Inflammatory macrophage (primary cell): ENCODE results near the gene ADARB2.

Source experiments
- DNase-seq, 2 donors: peaks; one replicate each; pipeline ENCODE4 v3.0.0-alpha.2; 2020 to 2022

ADARB2 gene

DNA sequence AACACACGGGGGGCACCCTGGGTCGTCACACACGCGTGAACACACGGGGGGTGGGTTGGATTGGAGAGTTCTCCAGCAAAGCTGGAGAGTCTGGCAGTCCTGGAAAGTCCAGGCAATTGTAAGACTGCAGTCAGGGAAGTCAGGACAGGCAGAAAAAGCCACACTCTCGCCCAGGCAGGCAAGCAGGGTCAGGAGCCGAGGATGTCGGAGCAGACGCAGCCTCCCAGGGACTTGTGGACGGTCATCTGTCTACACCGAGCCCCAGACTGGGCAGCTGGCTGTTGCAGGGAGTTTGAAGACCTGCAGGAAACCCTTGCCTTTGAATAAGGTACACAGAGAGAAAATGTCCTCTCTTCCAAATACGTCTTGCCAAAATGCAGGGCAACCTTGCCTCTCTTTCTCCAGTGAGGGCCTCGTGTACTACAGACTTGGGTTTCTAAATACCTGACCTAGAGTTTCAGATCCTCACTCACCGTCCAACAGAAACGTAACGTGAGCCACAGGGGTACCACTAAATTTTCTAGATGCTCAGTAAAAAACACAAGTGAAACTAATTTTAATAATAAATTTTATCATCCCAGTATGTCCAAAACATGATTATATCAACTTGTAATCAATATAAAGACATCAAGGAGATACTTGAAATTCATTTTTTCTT is 176.7 kb downstream of the ADARB2 start:
- DNase-seq: no peak

DNA sequence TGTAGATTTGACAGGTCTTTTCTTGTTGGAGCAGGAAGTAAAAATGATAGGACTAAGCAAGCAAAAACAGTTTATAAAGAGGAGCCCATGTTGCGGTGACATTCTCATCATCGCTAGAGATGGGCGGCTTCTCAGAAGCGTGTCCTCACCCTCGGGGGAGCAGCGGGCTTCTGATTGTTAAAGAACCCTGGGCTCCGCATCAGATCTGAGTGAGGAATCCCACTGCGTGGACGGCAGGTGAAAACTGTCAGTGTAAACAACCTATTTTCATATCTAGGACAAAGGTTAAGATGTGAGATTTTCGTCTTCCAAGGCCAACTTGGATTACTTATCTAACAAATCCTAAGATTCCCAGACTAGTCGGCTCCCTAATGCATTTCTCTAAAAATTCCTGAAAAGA is 177.6 kb downstream of the ADARB2 start:
- no peak for DNase-seq

DNA sequence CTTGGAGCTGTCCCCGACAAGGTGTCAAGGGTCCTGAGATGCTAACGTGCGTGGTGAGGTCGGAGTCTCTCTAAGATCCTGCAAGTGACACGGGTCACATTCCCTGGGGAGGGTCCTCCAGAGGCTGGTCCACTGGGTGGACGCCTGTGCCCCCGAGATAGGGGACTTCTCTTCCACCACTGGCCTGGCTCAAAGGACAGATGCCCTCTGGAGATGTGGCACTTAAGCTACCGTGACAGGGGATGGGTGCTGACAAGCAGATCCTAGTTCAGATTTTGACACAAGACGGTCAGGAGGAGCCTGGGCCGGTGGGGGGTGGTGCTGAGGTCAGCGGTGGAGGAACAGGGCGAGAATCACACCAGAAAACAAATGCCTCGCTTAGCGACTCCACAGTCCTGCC is 178.0 kb downstream of the ADARB2 start:
- DNase-seq: no peak

DNA sequence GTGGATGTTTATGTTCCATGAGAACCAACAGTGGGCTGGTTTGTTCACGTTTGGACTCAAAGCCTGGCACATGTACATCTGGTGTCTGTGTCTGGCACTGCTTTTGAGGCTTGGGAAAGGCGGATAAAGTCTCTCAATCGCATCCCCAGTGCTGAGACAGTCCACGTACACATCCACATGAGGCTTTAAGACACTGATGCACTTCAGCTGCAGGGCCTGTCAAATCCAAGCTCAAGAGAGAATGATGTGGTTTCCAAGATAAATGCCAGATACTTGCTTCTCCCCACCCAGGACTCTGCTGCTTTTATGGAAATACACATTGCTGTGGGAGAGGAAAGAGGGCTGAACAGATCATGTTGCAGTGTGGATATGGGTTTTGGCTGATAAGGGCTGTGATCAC is 178.4 kb downstream of the ADARB2 start:
- no peak for DNase-seq

DNA sequence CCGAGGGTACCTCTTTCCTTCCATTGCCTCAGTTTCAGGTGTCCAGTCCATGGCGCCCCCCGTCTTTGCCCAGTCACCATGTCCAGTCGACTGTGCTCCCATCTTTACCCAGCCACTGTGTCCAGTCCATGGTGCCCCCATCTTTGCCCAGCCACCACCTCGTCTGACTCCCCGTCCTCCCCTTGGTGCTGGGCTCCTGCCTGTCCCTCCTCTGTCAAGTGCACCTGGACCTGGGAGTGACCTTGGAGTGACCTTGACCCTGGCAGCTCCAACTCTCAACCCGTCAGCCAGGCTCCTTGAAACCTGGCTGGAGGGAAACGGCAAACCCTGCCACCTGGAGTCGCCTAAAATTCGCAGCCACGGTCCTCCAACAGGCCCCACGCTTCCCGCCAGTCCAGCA is 180.2 kb downstream of the ADARB2 start:
- DNase-seq: no peak

DNA sequence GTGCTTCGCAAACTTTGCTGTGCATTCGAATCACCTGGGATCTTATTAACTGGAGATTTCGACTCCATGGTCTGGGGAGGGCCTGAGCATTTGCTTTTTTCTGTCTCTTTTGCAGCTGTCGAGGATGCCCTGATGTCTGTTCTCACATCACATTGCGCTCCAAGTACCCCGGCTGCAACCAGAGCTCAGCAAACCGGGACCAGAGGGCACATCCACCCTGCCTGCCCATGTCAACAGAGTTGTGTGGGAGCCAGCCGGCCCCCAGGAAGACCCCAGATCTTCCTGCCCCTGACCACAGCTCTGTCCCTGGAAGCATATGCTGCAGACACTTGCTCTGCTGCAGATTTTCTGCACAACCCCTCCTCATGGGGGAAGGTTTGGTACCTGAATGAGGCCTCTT is 180.8 kb downstream of the ADARB2 start:
- no peak for DNase-seq

DNA sequence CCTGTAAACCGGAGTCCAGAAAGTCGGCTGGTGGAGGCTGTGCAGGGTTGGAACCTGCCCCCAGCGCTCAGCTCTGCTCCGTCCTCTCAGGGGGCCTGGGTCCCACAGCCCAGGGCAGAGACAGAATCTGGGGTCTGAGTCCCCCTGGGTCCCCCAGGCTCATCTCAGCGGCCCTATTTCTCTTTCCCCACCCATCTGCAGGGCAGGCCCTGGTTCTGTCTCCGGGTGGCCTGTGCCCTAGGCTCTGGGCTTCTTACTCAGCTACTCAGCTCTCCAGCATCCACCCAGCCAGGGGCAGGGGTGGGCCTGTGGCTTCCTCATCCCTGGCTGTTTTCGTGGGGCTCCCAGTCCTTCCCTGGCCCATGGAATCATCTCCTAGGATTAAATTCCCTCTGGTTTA is 183.4 kb downstream of the ADARB2 start:
- DNase-seq: no peak

DNA sequence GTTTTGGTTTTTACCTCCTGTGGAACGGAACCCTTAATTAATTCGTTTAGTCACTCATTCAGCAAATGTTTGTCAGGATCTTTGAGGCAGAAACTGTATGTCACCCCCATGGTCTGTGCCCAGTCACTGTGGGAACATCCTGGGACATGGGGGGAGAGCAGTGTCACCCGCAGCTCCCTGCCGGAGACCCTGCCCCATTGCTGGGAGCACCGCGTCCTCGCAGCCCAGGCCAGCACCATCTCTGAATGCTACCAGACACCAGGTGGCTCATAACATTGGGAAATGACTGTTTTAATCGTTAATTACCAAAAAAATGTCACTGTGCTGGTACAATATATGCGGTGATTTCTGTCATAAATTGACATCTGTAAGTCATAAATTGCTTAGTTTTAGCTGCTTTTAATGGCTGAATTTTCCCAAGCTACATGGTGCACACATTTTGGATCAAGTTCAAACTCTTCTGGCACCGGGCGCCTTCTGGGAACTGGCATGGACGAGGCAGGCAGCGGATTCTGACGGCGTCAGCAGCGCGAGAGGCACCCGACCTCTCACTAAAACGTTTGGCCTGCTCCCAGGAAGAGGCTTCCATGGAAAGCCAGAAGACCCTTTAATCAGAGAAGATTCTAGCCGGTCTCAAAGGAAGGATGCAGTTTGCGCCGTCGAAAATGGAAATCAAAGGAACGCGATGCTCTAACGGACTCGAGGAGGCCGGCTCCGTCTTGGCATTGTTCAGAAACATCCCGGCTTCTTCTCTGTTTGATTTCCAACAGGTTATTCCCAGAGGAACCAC is 184.2 kb downstream of the ADARB2 start:
- DNase-seq: no peak

DNA sequence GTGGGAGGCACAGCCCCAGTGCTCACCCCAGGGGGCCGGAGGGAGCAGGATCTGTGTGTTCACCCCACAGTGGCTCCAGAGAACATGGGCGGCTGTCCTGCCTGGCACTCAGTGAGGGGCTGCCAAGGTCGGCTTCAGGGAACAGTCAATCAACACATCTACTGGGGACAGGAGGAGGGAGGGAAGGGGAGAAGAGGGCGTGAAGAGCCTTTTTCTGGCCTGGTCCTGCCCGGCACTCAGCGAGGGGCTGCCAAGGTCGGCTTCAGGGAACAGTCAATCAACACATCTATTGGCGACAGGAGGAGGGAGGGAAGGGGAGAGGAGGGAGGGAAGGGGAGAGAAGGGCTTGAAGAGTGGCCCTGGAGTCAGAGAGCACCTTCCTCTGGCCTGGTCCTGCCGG is 184.9 kb downstream of the ADARB2 start:
- no peak for DNase-seq

DNA sequence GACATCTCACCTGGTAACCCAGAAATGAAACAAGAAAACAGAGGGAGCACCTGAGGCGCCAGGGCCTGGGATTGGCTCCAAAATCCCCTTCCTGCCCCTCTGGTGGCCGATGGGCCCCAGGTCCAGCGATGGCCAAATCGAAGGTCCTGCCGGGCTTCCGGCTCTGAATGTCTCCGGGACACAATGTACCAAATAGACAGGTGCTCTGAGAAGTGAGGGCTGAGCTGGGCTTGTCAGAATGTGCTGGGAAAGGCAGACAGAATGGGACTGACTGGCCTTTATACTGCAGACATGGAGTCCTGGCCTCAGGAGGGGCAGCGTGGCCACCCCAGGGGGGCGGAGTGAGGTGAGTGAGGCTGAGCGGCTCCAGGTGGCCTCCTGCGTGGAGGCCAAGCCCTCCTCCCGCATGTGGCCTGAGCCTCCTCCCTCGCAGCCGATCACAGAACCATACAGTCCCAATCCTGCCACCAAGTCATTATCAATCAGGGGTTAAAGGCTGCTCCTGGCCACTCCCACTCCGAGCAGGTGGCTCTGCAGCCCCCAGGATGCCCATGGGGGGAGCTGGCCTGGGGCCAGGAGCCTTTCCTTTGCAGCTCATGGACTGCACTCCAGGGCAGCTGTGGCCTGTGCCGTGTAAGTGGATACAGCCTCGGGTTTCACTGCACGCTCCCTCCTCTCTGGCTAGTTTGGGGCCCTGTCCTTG is 185.5 kb downstream of the ADARB2 start:
- DNase-seq: no peak

DNA sequence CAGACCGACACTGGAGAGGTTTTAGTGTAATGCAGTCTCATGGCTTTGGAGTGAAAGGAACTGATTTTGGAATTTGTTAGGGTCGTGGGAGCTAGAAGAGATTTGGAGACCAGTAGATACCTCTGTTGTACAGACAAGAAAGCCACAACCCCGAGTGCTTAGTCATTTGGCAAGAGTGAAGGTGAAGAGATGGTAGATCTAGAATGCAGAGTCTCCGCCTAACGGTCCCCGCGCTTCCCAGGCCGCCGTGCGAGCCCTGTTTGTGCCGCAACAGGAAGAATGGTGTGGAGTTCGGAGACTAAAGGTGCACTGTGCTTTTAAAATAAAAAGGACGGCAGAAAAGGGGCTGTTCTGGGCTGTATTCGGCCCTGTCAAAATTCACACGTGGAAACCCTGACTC is 186.7 kb downstream of the ADARB2 start:
- no peak for DNase-seq

DNA sequence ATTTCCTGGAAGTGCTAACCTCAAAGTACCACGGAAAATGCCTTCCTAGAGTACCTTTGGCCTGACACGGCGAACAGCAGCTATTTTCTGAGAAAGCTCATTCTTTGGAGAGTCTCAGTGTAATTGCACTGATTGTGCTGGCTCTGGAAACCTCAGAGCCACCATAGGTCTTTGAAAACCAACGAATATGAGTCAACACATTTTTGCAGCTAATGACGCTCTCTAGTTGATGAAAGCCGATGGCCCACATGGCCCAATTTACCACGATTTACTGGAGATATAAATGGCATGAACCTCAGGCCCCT is 187.1 kb downstream of the ADARB2 start:
- DNase-seq: no peak

DNA sequence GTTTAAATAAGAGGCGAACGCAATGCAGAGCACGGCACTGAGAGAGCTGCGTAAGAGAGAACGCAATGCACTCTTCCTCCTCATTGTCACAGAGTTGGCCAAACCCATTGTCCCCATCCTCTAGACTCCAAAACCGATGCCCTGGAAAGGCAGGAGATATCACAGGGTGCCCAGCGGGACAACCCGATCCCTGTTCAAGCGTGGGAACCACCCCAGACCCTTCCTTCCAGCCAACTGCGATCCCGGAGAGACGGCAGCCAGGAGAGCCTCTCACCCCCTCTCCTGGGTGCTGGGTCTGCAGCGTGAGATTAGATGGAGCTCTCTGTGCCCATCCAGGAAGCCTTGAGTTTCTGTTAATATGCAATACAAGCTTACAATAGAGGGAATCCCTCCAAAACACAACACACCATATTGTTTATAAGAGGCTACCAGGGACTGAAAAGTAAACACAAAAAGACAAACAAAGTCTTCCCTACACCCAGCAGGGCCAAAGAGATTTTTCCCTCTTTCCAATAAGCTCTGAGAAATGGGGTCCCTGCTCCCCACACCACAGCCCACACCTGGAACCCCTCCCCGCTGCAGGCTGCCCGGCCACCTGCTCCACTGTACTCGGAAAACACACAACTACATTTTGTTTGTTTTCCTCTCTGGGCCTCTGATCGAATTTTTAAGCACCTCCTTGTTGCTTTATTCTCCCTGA is 187.6 kb downstream of the ADARB2 start:
- no peak for DNase-seq

DNA sequence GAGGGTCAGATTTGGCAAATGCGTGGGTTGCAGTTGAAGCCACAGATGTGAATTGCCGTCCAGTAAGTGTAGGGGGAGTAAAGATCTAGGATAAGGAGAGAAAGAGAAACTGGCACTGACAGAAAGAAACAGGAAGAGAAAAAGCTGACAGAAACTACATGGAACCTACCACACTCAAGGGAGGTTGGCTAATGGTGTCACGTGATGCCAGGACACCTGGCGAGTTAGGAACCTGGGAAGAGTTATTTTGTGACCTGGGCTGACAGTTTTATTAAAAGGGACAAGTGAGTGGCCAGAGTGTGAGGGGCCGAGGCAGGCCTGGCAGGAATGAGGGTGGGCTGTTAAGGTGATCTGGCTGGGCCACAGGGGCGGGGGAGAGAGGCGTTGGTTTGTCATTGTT is 188.7 kb downstream of the ADARB2 start:
- no peak for DNase-seq

DNA sequence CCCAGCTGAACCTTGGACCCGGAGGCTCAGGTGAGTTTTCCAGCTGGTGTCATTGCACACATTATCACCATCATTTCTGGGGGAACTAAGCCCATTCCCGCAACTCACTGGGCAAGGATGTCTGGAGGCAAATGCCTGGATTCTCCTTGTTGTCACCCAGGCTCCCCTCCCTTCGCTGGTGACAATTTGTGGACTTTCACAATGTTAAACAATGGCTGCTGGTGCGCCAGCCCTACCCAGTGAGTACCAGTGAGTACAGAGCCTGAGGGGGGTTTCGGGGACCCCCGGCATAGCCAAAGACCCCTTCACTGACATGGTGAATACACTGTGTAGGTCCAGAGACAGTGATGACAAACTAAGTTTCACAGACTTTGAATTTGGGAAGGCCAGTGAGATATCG is 189.2 kb downstream of the ADARB2 start:
- DNase-seq: no peak

DNA sequence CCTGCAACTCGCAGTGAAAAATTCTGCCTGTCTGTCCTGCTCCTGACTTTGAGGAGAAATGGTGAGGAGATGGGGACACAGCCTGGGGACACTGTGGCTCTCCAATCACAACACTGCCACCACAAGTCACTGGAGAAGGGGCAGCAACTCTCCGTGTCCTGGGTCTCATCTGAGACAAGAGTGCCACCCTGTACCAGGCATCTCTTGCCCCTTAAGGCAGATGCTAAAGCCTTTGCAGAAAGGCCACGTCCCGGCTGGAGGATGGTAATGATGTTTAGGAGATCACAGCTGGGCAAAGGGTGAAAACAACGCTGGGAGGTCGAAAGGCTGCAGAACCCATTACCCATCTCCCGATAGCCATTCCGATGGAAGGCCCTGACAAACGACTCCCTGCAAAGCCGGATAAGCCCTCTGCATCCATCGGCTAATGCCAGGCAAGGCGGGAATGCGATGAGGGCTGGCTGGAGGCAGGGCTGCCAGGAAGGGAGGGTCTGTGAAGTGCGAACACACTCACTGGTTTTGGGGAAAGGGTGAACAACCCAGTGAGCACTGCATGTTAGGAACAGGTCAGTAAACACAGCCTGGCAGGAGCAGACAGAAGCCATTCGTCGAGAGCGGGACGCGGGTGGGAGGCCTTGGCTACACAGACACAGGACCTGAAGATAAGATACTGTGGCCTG is 190.8 kb downstream of the ADARB2 start:
- no peak for DNase-seq

DNA sequence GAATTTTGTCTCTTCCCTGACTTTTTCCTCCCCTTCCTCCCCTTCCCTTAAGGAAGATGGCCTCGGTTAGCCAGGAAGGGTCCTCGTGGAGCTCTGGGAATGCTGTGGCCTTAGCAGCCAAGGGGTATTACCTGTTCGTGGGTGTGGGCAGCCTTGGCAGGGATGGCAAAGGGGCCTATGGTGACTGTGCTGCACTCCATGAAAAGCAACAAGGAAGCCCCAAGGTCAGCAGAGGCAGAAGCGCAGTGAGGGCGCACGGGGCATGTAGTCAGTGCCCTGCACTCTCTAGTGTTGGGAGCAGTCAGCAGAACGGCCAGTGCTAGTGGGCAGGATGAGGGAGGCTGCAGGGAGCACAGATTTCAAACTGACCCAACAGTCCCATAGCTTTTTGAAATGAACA is 191.8 kb downstream of the ADARB2 start:
- no peak for DNase-seq

DNA sequence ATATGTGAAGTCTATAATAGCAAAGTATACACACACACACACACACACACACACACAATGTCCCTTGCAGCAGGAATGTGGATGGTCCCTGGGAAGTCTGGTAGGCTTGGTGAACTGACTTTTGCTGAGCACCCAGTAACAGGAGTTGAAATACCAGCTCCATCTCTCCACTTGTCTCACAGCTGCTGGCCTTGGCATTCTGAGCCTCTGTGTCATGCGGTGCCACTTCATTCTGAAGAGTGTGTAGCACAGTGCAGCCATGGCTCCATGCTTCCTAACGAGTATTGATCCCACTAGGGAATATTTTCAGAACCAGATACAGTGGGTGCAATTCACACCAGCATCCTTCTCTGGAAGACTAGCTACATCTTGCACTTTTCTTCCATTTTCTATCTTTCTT is 192.4 kb downstream of the ADARB2 start:
- DNase-seq: no peak

DNA sequence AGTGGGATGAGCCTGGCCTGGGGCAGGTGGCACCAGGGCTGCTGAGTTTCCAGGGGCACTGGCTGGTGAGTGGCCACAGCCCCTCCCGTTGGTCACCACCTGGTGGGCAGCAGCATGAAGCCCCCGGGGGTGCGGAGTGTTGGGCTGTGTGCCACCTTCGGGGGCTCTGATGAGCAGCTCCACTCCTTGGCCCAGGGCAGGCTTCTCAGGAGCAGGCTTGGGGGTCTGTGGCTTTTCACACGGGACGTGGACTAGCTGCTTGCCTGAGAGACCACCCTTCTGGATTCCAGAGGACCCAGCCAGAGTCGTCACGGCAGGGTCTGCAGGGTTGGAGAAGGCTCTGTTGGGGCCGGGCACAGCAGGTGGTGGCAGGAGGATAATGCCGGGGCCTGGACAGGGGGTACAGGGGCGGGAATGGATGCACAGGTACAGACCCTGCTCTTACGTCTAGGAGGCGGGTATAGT is 193.1 kb downstream of the ADARB2 start:
- DNase-seq: no peak

DNA sequence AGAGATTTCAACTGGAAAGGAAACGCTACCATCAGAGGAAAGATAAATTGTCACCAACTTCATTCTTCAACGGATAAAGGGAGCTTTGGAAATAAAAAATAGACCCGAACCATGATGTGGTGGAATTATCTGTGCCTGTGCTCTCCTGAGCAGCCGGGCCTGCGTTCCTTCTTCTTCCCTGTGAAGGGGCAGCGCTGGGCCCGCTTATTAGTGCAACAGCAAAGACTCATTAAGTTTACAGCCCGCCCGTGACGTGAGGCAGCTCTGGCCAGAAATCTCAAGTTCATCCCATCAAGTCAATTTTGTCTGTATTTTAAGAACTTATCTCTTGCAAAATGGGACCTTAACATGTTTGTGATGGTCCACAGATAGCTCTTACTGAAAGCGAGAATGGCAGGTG is 193.7 kb downstream of the ADARB2 start:
- no peak for DNase-seq

DNA sequence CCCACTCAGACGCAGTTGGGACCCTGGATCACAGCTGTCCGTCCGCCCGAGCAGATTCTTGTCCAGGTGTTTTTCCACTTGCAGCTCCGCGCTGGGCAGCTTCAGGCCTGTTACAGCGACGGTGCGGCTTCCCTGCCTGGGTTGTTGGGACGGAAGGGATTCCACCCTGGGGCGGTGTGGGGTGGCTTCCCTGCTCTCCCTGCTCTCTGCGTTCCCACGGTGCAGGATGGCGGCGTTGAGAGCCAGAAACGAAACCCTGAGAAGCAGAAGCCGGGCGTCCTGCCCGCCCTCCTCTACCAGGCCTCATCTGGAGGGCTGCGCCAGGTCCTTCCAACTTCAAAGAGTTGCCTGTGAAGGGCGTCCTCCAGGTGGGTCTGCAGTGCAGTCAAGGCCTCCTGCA is 194.4 kb downstream of the ADARB2 start:
- no peak for DNase-seq

DNA sequence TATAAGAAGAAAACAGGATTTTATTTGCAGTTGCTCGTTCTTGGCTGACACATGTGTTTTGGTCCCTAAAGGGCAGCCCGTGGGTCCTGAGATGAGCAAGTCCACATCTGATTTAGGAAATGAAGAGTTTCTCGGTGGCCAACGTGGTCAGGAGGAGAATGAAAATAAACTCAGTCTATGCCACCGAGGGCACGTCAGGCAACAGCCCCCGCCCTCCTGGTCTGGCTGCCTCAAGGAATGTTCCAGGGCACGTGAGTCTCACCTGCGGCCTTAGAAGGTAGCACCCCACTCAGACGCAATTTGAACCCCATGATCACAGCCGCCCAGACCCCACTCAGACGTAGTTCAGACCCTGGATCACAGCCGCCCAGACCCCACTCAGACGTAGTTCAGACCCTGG is 197.2 kb downstream of the ADARB2 start:
- no peak for DNase-seq

DNA sequence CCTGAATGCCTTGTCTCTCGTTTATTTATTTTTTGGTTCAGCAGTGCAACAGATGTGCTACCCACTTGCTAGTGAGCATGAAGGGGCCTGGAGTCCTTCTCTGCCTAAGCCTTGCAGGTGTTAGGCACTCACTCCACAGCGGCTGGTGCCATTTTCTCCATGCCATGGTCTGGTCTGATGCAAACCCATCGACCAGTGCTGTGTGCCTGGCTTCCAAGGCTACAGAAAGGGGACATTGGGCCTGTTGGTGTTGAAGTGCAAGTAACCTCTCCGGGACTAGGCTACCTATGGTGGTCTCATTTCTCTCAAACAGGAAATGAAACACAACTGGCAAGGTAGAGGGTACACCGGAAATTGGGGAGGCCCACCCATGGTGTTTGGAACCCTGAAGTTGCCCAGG is 198.1 kb downstream of the ADARB2 start:
- no peak for DNase-seq
